Lower lobe of right lung (tissue), 2 donors: ENCODE measurements around the gene TNS2. TPM values are rescaled to one million over a fixed set of nuclear protein-coding genes. Genes with fewer than 3 reads are reported as not detected.

Experiments used
- ATAC-seq, 2 donors: fragments of 200-7000 bp; cut with Tn5 transposase; one replicate each; pipeline ENCODE4 v1.9.1; 2020 to 2022; ENCODE audit warnings: mild to moderate bottlenecking in 2 of 2, moderate library complexity in 2 of 2
- DNase-seq: peaks from one replicate; pipeline ENCODE4 v3.0.0-alpha.2; 2020
- H3K27ac ChIP-seq: fragments of 200-600 bp; one replicate; pipeline ENCODE4 v1.8.0; 2022
- H3K27me3 ChIP-seq: fragments of 200-600 bp; one replicate; pipeline ENCODE4 v1.8.0; 2022; ENCODE audit warnings: low read depth
- H3K36me3 ChIP-seq: fragments of 200-600 bp; one replicate; pipeline ENCODE4 v1.8.0; 2022; ENCODE audit warnings: mild to moderate bottlenecking
- H3K4me1 ChIP-seq: fragments of 200-600 bp; one replicate; pipeline ENCODE4 v1.8.0; 2022
- H3K4me3 ChIP-seq: fragments of 200-600 bp; one replicate; pipeline ENCODE4 v1.8.0; 2022; ENCODE audit warnings: mild to moderate bottlenecking
- H3K9me3 ChIP-seq: fragments of 200-600 bp; one replicate; pipeline ENCODE4 v1.8.0; 2022
- intact Hi-C: fragments of 100-400 bp; cut with DNase I; formaldehyde crosslinking; loops from one replicate; pipeline ENCODE4 v1.11.0; 2022
- total RNA-seq: library from RNA; stranded (reverse); fragmentation: NEBNext Ultra II Directional; extraction: Animal tissue kit (Norgen Biotek cat#: 25700); gene quantifications from one replicate; pipeline ENCODE4 v1.2.1, GENCODE V29; 2021
- TF ChIP-seq, protein P1 (sequence below): fragments of 200-600 bp; IDR thresholded peaks from one replicate; pipeline ENCODE4 v1.8.0; 2022; ENCODE audit warnings: antibody characterized with exemption, mild to moderate bottlenecking
- donor health status: DM: no; HTN: yes; CAD: no; lungs with severe emphysema.

TNS2 gene
- total RNA-seq, 1 donor from 2014 or later = 186 TPM

DNA sequence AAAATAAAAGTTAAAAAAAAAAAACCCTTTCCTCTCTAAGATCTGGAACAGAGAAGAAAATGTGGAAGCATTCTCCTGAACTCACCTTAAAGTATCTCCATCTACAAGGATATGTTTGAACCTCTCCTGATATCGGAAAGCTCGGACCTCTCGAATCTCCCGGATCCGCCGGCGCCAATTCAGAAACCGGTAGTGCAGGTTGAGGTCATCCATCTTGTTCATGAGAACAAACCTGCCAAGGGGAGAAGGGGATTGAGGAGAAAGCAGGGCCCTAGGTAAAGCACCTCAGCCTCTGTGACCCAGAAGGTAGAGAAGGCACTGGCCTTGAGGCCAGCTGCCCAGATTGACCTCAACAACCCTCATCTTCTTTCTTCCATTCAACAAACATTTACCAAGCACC is 27.2 kb downstream of the TNS2 start:
- peaks cover 58% of the 10 kb centered on the region for H3K4me1 ChIP-seq
- no peak overlapping the region for H3K4me3 ChIP-seq
- ATAC-seq (no peak), DNase-seq (no peak)
- TF ChIP-seq, protein P1, sequence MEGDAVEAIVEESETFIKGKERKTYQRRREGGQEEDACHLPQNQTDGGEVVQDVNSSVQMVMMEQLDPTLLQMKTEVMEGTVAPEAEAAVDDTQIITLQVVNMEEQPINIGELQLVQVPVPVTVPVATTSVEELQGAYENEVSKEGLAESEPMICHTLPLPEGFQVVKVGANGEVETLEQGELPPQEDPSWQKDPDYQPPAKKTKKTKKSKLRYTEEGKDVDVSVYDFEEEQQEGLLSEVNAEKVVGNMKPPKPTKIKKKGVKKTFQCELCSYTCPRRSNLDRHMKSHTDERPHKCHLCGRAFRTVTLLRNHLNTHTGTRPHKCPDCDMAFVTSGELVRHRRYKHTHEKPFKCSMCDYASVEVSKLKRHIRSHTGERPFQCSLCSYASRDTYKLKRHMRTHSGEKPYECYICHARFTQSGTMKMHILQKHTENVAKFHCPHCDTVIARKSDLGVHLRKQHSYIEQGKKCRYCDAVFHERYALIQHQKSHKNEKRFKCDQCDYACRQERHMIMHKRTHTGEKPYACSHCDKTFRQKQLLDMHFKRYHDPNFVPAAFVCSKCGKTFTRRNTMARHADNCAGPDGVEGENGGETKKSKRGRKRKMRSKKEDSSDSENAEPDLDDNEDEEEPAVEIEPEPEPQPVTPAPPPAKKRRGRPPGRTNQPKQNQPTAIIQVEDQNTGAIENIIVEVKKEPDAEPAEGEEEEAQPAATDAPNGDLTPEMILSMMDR = no peak
- H3K36me3 ChIP-seq = peaks cover 45% of the 10 kb centered on the region
- no peaks in the 10 kb centered on the region for H3K27me3 ChIP-seq
- intact Hi-C loops = no loop called here
- peak overlapping the region; percentile 25 for H3K27ac ChIP-seq
- no peaks in the 10 kb centered on the region for H3K9me3 ChIP-seq

DNA sequence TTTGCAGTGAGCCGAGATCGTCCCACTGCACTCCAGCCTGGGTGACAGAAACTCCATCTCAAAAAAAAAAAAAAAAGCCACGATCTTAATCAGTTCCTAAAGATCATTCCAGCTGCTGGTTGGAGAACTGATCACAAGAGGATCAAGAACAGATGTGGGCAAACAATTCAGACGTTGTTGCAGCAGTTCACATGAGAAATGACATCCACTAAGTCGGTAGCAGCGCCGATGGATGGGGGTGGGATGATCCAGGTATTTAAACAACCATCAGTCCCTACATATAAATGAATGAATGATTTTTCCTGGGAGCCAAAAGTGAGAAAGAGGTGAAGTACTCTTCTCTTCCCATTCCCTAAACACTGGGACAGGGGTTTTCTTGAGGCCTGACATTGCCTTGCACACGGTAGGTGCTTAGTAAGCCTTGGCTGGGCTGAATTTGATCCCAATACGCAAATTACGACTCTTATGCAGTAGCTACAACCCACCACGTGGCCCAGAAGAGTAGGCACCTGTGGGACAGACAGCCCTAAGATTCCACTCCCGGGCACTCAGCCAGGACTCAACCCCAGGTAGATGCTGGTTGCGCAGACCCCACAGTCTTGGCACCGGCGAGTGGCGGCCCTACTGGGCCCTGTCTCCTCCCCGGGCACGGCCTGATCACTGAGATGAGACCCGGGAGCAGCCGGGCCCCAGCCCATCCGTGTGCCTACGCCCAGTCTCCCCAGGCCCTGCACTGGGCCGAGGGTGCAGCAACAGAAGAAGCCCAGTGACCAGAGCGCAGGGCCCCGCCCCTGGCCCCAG is 28.8 kb downstream of the TNS2 start:
- Histone ChIP-seq H3K4me3 (peak overlapping the region; percentile 83), H3K9me3 (no peaks in the 10 kb centered on the region), H3K27me3 (no peaks in the 10 kb centered on the region), H3K27ac (peak overlapping the region; percentile 91), H3K4me1 (peaks cover 42% of the 10 kb centered on the region), H3K36me3 (peaks cover 36% of the 10 kb centered on the region)
- intact Hi-C loops = no loop called here
- DNase-seq (no peak), ATAC-seq (peak; percentile 17 to 20)
- TF ChIP-seq, protein P1 = no peak

DNA sequence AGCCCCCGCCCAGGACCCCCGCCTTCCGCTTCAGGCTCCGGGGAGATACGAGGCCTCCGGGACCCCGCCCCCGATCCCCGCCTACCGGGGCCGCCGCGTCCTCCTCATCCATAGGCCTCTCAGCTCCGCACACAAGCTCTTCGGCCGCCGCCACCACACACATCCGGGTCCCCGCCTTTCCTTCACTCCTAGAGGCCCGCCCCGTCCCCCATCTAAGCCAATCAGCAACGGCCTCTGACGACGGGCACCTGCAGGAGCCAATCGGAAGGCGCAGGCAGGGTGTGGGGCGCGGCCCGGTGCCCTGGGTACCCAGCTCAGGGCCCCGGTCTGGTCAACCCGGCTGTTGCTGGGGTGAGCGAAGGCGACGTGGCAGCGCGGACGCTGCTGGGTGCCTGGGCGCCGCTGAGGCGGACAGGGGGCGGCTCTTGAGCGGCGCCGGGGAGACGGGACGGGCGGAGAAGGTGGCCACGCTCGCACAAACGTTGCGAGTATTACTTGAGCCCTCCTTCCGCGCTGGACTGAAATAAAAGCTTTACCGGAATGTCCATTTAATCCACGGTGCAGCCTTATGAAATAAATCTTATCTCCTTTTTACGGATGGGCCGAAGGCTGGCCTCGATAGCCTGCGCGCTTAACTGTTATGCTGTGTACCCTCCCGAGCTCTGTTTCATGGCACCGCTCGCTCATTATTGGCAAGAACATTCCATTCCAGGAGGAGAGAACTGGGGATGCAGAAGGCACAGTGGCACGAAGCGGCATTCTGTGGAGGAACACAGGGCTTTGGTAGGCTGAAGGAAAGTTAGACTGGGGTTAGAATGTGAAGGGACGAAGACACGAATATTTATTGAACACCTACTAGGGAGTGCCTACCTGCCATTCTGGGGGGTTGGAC is 29.6 kb downstream of the TNS2 start, which contains the start of gene SPRYD3:
SPRYD3 (minus strand) TSS at position 165 of the 892 bp plus-strand sequence; CDS start at position 108, 57 bp downstream.
- H3K9me3 ChIP-seq = no peaks in the 10 kb centered on the region
- ATAC-seq (peak; percentile 99 to 100), DNase-seq (peak; percentile 97)
- TF ChIP-seq, protein P1 = no peak
- peak within 1 kb of the TSS; percentile 91 for H3K27ac ChIP-seq
- H3K27me3 ChIP-seq = no peaks in the 10 kb centered on the region
- intact Hi-C loops = no loop called here
- H3K4me1 ChIP-seq = peaks cover 35% of the 10 kb centered on the region
- H3K4me3 ChIP-seq = peak within 1 kb of the TSS; percentile 83
- H3K36me3 ChIP-seq = peaks cover 29% of the 10 kb centered on the region

DNA sequence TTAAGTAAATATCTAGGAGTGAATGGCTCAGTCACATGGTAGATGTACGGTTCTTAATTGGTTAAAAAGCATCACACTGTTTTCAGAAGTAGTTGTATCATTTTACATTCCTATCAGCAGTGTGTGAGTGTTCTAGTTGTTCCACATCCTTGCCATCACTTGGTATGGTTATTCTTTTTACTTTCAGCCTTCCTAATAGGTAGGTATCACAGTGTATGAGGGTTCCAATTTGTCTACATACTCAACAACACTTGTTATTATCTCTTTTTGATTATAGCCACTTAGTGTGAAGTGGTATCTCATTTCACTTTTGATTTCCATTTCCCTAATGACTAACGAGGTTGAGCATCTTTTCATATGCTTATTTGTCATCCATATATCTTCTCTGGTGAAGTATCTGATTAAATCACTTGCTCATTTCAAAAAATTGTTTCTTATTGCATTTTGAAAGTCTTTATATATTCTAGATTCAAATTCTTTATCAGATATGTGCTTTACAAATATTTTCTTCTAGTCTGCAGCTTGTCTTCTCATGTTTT is 32.8 kb downstream of the TNS2 start:
- Histone ChIP-seq H3K27me3 (no peaks in the 10 kb centered on the region), H3K36me3 (no peaks in the 10 kb centered on the region), H3K4me3 (no peak overlapping the region), H3K27ac (no peak overlapping the region), H3K4me1 (peaks cover 16% of the 10 kb centered on the region), H3K9me3 (no peaks in the 10 kb centered on the region)
- TF ChIP-seq, protein P1 = no peak
- intact Hi-C loops = no loop called here
- no peak for DNase-seq
- ATAC-seq = no peak

DNA sequence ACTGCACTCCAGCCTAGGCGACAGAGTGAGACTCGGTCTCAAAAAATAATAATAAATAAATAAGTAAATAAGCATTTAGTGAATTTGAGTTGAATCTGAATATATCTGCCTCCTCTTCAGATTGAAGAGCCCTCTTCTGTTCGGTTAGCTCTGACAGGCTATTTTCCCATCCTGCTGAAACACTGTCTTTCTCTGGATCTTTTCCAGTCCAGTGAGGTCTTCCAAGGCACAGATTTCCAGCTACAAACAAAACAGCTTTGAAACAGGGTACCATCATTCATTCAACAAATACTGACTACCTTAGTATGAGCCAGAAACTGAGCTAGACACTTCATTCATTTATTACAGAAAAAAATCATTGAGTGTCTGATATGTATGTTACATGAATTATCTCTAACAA is 36.5 kb downstream of the TNS2 start:
- H3K36me3 ChIP-seq = no peaks in the 10 kb centered on the region
- intact Hi-C loops = no loop called here
- ATAC-seq (no peak), DNase-seq (no peak)
- no peak overlapping the region for H3K4me3 ChIP-seq
- H3K27me3 ChIP-seq = no peaks in the 10 kb centered on the region
- H3K4me1 ChIP-seq = no peaks in the 10 kb centered on the region
- no peak overlapping the region for H3K27ac ChIP-seq
- no peaks in the 10 kb centered on the region for H3K9me3 ChIP-seq
- TF ChIP-seq, protein P1 = no peak
